Measurements from ENCODE around the gene ABR.

Gene ABR

DNA sequence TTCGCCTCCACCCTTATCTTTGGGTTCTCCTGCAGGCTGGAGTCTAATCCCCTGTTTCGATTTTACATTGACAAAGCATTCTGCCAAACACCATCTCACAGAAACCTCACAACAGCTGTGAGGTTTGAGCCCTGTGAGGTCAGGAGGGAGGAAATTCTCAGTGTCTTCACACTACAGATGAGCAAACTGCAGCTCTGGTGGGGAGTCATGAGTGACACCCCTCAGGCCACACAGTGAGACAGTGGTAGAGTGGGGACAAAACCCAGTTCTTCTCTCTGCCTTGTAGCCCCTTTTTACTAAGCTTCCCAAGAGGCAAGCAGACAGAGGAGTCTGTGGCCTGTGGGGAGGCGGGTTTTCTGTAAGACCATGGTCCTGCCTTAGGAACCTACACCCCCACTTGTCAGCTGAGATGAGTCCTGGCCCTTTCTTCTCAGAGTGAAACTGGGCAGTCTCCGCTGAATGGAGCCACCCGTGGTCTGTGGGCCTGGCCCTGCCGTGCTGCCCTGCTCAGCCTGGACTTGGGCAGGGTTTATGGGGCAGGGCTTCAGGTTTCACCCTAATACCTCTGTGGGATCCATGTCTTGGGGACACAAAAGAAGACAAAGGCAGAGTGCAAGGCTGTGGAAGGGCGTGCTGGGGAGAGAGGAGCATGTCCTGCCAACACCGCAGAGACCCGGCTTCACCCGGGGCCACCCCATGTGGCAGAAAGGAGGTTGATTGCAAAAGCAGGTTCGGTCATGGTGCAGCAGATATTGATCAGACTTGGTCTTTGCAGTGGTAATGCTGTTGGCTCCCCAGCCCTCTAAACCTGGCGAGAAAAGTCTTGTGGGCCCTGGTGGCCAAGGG is 59.0 kb downstream of the ABR start:
- DNase-seq (ENCODE audit: low spot score) = no peak

DNA sequence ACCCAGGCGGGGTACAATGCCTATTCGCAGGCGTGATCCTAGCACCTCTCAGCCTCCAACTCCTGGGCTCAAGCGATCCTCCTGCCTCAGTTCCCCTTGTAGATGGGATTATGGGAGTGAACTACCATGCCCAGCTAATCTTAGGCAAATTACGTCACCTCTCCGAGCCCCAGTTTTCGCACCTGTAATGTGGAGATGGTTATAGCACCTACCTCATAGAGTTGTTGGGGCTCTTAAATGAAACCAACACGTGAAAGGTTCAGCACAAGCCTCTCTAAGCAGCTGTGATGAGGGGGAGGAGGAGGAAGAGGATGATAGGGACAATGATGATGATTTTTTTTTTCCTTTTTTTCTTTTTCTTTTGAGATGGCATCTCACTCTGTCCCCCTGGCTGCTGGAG is 59.9 kb downstream of the ABR start:
- no peak for DNase-seq (ENCODE audit: low spot score)

DNA sequence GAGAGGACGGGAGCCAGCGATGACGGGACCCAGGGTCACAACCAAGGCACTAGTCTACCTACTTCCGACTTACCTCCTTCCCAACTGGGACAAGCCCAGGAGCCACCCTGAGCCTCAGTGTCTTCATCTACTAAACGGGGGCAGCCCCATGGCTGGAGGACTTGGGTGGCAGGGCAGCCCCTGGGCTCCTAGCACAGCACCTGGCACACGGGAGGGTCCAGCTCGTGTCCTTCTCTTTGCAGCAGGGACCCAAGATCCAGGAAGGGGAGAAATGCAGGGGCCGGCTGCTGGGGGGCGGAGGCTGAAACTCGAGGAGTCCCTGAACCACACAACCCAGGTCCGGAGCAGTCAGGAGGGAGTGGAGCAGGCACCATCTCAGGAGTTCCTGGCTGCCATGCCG is 63.2 kb downstream of the ABR start:
- no peak for DNase-seq (ENCODE audit: low spot score)

DNA sequence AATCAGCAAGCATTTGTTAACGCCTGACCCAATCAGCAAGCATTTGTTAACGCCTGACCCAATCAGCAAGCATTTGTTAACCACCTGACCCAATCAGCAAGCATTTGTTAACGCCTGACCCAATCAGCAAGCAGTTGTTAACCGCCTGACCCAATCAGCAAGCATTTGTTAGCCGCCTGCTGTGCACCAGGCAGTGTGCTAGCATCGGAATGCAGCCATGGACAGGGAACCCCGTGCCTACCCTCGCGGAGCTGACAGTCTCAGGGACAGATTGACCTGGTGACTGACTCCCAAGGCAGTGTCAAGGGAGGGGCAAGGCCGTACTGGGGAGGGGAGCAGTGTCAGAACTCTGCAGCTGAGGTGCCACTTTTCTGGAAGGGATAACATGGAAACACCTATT is 66.9 kb downstream of the ABR start:
- DNase-seq (ENCODE audit: low spot score) = no peak

DNA sequence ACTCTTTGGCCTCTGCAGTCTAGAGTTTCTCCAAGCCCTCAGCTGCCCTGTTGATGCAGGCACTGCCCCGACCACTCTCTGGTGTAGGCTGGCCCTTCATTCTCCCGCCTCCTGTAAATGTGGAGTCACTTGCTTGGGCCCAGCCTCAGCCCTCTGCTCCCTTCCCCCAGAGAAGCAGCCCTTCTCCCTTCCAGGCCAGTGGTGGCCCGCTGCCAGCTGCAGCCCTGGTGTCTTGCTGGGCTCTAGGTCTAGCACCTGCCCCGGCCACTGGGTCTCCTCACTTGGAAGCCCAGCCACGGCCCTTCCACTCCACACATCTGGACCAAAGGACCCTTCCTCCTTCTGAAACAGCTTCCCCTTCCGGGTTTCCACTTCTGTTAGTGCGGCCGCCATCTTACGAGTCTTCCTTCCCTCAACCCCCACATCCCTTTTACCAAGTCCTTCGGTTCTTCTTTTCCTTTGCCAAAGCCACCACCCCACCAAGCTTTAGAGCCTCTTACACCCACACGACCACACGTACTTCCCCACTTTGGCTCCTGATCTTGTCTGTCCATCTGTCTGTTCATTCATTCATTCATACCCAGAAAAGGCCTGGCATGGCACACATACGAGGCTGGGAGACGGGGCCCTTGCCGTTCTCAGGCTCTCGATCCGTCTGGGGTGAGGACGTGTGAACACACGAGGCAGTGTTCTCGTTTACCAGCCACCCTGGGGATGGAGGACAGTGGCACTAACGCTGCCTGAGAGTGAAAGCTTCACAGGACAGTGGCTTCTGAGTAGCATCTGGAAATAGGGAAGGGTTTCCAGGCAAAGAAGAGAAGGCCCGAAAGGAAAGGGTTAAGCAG is 68.0 kb downstream of the ABR start:
- DNase-seq (ENCODE audit: low spot score) = no peak

DNA sequence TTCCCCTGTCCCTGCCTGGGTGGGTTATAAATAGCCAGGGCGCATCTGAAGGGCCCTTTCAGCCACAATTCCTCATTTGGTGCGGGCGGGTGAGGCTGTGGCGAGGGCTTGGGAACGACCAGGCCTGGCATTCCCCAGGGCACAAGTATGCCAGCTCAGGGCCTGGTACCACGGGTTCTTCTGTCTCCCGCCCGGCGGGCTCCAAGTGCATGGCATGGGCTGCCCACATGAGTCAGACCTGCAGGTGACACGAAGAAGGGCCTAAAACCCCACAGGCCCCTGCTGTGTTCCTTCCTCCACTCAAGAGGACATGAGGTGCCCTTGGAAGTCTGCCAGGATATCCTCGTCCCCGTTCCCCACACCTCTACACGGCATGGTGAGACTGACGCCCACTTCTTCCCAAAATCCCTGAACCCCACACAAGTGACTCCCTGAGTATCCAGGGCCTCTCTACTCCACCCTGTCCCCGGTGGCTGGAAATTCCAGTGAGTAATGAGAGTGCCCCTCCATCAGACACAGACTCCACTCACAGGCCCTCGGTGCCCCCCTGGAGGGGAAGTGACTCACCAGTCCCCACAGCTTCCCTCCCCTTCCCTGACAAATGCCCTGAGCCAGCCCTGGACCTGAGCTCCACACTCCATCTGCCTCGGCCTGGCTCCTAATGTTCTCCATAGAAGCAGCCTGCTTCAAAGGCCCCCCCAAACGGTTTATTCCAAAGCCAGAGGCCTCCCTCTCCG is 68.8 kb downstream of the ABR start:
- DNase-seq (ENCODE audit: low spot score) = peak; percentile 74

DNA sequence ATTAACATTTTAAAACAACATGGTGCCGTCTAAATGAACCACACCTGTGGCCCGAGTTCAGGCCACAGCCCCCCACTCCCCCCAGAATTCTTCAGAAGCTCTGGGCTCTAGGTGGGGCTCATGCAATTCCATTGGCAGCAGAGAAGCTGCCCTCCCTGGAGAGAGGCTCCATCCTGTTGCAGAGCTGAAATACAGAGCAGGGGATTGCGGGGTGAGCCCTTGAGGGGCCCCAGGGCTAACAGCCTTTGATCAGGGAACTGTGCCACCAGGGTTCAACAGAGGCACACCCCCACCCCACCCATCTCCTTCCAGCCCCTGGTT is 69.3 kb downstream of the ABR start:
- no peak for DNase-seq (ENCODE audit: low spot score)

DNA sequence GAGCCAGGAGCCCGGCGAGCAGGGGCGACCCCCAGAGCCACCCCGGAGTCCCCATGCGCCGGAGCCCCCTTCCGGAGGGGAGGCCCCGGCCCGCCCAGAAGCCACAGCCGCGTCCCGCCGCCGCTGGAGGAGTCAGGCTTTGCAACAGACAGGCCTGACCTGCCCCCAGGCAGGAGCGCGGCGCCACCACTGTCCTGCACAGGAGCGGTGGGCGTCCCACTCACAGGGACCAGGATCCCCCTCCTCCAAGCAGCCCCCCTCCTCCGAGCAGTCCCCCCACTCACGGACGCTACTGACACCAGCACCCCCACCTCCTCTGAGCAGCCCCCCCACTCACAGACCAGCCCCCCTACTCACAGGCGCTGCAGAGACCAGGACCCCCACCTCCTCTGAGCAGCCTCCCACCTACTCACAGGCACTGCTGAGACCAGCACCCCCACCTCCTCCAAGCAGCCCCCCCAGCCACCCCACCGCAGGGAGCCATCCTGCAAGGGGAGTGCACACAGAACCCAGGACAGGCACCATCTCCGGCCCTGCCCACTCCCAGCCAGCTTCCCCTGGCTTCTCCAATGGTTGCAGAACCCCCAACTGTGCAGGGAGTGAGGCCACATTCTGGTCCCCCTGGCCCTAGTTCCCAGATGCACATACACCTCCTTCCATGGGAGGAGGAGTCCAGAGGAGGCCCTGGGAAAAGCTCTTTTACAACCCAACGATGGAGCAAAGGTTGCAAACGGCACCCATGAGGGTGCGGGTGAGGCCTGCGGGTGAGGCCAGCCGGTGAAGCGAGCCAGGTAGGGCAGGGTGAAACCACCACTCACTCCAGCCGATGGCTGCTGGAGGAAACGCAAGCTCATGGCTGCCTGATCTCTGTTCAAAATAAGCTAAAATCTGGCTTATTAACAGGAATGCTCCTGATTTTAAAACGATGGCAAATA is 69.9 kb downstream of the ABR start:
- no peak for DNase-seq (ENCODE audit: low spot score)

DNA sequence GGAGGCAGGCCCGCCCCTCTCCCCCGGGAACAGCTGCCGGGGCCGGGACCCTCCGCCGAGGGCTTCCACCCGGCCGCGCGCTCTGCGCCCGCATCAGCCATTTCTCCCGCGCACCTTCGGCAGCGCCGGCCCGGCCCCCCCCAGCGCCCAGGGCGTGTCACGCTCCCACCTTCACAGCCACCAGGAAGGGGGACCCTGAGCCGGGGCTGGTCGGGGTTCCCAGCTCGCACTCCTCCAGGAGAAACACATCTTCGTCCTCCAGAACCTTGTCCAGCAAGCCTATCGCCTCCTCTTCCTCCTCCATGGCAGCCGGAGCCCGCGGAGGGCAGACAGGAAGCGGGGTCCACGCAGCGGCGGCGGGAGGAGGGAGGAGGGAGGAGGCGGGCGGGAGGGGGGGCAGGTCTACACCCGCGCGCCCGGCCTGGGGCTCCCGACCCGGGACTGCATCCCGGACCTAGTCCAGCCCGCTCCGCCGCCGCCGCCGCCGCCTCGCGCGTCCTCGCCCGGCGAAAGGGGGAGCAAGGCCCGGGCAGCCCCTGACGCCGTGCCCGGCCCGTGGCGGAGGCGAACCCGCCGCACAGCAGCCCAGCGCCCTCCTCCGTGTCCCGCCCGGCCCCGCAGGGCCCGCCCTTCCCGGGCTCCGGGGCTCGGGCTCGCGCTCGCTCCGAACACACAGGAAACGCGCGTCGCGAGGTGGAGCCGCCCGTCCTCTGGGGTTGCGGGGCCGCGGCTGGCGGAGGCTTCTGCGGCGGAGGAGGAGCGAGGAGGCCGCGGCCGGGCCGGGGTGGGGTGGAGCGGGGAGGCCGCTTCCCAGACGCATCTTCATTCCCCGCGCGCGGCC is 70.8 kb downstream of the ABR start:
- DNase-seq (ENCODE audit: low spot score) = peak; percentile 83

DNA sequence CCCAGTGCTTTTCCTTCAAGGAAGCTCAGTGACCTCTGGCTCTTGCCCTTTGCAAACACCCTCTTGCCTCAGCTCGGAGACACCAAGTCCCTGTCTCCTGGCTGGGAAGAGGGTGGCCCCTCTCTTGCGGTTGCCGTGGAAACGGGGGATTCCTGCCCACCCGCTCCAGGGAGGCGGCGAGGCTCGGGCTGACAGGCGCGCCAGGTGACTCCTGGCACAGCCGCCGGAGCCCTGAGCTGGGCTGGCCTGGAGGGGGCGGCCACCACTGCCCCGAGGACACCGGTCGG is 71.4 kb downstream of the ABR start:
- no peak for DNase-seq (ENCODE audit: low spot score)

DNA sequence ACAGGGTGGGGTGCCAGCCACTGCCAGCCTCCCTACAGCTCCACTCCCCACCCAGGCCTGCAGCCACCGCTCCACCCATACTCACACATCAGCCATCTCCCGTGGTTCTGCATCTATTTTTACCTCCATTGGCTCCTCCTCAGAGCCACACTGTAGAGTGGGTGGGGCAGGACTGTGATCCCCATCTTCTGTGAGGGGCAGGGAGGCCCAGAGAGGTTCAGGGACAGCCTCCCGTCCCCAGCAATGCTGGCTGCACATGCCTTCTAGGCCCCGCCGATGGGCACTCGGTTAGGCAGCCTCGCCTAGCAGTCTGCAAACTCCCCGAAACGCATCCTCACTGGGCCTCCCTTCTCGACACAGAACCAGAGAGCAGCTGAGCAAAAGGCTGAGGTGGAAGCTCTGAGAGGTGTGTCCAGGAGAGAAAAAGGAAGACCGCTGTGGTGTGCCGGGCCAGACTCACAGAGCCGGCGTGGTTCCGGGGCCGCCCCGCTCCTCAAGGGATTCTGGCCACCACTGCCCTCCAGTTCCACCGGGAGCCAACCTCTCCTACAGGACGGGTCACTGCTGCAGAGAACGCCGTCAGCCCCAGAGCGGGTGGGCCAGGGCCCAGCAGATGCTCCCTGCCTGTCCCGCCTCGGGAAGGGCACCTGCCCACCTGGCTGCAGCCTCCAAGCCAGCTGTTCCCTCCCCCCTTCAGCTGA is 71.9 kb downstream of the ABR start:
- no peak for DNase-seq (ENCODE audit: low spot score)

DNA sequence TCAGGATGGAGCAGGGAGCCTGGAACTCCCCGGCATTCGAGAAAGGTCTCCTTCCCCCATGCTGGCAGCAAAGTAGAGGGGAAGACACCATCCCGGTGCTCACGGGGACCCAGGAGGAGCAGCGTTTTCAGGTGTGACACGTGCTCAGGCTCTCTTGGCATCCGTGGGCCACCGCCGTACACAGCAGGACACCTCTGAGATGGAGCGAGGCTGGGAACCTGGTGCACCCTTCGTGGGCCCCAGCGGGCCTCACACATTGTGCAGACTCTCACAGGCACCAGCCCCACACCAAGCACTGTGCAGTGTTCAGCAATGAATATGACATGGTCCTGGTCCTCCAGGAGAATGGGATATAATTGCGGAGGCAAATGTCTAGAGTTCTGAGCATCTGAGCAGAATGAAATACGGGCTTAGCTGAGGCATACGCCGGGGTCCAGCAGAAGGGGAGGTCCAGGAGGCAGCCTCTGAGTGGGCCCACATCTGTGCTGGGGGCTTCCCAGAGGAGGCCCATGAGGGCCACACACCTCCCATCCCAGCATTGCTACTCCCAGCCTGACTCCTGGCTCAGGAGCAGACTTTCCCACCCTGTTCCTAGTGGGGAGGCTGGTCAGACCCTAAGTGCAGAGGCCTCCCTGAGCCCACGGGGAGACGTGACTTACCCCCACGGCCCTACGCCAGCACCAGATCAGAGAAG is 72.6 kb downstream of the ABR start:
- no peak for DNase-seq (ENCODE audit: low spot score)

DNA sequence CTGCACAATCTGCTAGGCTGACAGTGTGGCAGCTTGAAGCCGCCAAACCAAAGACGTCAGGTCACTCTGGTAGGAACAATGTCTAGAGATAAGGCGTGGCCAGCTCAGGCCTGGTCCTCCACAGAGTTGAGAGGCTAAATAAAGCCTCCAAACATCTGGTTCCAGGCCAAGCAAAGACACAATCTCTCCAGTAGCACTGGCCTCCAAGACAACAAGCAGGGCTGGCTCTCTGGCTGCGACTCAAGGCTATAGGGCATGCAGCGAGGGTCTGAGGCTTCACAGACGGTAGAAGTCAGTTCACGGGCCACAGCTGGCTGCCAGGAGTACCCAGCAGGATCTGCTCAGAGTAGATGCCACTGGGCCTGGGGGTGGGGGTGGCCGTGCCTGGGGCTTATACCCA is 75.6 kb downstream of the ABR start:
- DNase-seq (ENCODE audit: low spot score) = no peak

DNA sequence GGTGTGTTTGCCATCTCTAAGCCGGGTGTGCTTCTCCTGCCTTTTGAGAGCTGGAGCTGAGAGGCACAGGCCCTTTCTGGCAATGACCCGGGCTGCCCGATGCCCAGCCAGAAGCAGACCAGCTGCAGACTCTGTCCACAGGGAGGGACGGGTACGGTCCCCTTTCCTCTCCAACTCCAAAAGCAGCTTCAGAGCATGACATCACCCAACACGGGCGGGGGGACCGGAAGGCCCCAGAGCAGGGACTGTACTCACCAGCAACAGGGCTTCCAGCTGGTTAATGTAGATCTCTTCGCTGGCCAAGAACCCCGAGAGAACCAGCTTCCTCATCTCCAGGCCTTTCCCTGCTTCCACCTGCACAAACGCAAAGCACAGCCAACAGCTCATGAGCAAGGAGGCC is 79.4 kb downstream of the ABR start:
- no peak for DNase-seq (ENCODE audit: low spot score)

DNA sequence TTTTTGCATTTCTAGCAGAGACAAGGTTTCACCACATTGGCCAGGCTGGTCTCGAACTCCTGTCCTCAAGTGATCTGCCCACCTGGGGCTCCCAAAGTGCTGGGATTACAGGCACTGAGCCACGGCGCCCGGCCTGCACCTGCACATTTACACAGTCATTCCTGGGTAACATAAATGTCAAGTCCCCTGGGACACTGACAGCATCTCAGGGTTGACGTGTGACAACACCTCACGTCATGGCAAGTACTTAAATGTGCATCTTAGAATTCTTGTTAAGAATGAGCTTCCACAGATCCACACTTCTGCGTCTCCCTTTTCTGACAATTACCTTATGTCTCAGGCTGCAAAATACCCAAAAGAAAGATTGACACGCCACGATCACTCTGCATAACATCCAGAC is 80.5 kb downstream of the ABR start:
- no peak for DNase-seq (ENCODE audit: low spot score)

DNA sequence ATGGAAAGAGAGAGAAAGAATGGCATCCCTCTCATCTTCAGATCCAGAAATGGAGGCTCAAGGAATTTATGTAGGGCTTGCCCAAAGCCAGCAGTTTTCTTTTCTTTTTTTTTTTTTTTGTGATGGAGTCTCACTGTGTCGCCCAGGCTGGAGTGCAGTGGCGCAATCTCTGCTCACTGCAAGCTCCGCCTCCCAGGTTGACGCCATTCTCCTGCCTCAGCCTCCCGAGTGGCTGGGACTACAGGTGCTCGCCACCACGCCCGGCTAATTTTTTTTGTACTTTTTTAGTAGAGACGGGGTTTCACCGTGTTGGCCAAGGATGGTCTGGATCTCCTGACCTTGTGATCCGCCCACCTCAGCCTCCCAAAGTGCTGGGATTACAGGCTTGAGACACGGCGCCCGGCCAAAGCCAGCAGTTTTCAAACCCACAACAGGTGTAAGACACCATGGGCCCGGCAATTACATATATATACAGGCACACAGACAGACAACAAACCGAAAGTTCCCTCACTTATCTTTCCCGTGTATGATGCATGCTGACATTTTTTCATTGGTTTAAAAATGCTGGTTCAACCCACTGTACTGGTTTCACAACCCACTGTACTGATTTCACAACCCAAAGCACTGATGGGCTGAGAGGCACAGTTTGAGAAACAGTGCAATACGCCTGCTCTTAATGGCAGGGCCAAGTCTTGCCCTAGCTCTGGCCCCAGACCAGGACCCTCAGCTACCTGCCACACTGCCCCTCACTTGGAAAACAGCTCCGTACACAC is 81.6 kb downstream of the ABR start:
- peak; percentile 66 for DNase-seq (ENCODE audit: low spot score)

DNA sequence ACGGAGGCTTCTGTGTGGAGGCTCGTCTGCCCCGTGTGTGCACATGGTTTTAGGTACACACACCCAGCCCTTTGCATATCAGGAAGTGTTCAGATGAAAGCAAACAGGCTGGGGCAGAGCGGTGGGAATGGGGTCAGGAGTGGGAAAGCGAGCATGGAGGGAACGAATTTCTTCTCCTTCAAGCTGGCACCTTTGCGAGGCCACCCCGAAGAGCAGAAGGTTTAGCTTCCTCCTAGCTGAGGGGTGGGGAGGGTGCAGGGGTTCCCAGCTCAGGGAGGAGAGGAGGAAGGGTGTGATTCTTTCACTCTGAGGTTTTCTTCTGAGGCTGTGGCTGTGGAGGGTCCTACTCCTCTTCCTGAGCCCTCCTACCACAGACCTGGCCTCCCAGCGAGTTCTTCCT is 83.6 kb downstream of the ABR start:
- DNase-seq (ENCODE audit: low spot score) = no peak

DNA sequence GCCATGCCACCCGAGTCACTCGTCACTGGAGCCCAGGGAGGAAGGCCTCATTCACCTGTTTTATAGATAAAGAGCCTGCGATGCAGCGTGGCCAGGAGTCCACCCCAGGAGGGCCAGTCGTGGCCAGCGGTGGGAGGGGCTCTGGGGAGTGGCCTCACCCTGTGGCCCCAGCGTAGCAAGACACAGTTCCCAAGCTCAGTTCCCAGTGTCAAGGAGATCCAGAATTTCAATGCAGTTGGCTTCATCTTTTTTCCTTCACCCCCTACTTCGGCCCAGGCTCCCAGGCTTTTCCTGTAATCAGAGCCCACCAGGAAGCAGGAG is 84.0 kb downstream of the ABR start:
- no peak for DNase-seq (ENCODE audit: low spot score)
